AG09319 (cell line): ENCODE results near the gene DNAJC27.
A peak's percentile ranks its signal among the peaks of the same experiment; 100 is the strongest.

ENCODE experiments used
- DNase-seq: peaks from one replicate; pipeline ENCODE4 v3.0.0-alpha.2; 2010; ENCODE audit warnings: low read depth; ENCODE audit errors: extremely low read depth
- TF ChIP-seq, protein P1 (sequence below): IDR thresholded peaks from 2 replicates; pipeline ENCODE4 v1.5.1; 2011; ENCODE audit warnings: low read depth, mild to moderate bottlenecking, inconsistent platforms, low read length, moderate library complexity

Gene DNAJC27

DNA sequence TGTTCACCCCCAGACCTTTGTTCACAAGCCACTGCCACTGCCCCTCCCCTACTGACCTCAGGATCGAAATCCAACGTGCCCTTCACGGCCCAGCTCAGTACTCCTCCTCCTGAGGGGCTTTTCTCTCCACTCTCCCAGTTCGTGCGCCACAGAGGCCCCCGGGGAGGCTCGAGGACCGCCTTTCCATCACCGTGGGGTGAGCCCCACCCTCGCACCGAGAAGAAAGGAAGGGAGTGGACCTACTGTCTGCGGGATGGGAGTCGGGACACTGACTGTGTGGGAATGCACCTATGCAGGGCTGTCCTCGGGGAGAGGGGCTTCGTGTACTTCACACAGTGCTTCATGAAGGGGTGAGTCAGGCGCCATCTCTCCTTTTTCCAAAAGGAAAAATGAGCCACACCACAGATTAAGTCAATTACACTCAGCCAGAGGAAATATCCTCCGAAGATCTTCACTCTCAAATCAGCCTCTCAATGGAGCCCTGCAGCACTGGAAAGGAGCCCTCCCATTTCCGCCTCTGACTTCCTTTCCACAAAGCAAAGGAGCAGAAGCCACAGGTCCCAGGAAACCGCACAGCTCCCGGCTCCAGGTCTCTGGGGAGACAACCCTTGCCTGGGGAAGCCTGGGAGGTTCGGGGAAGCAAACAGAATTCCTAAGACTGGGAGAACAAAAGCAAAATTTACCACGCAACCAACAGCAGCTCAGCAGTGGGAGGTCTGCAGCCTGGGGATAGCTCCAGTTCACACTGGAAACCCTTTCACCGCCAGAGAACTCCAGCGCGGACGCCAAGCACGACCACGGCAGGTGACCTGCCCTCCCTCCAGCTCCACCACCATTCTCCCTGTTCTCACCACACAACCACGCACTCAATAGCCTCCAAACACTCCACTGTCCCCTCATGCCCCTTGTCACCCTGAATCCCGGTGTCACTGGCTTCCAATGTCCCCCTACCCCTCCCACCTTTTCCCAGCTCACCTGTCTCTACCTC is 73.3 kb downstream of the DNAJC27 start:
- TF ChIP-seq, protein P1, sequence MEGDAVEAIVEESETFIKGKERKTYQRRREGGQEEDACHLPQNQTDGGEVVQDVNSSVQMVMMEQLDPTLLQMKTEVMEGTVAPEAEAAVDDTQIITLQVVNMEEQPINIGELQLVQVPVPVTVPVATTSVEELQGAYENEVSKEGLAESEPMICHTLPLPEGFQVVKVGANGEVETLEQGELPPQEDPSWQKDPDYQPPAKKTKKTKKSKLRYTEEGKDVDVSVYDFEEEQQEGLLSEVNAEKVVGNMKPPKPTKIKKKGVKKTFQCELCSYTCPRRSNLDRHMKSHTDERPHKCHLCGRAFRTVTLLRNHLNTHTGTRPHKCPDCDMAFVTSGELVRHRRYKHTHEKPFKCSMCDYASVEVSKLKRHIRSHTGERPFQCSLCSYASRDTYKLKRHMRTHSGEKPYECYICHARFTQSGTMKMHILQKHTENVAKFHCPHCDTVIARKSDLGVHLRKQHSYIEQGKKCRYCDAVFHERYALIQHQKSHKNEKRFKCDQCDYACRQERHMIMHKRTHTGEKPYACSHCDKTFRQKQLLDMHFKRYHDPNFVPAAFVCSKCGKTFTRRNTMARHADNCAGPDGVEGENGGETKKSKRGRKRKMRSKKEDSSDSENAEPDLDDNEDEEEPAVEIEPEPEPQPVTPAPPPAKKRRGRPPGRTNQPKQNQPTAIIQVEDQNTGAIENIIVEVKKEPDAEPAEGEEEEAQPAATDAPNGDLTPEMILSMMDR, result no peak
- DNase-seq, result no peak

DNA sequence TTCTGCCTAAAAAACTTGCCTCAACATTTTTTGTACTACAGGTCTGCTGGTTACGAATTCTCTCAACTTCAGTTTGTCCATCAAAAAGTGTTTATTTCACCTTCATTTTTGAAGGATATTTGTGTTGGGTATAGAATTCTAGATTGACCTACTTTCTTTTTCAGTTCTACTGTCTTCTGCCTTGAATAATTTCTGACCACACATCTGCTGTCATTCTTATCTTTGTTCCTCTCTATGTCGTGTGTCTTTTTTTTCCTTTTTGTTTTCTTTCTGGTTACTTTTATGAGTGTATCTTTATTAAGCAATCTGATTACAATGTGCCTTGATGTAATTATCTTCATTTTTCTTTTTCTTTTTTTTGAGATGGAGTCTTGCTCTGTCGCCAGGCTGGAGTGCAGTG is 77.0 kb downstream of the DNAJC27 start:
- TF ChIP-seq, protein P1, result no peak
- no peak for DNase-seq

DNA sequence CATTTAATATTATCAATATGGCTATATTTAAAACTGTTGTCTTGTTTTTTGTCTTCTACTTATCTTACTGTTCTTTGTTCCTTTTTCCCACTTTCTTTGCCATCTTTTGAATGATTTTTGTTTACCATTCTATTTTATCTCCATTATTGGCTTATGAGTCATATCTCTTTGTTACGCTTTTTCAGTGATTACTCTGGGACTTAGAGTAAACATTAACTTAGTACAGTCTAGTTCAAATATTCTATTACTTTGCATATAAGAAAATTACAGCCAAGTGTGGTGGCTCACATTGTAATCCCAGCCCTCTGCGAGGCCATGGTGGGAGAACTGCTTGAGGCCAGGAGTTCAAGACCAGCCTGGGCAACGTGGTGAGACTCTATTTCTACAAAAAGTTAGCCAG is 77.8 kb downstream of the DNAJC27 start:
- TF ChIP-seq, protein P1, result no peak
- peak; percentile 37 for DNase-seq
